IMR-90 (cell line): ENCODE results near the gene TRAFD1. TPM values are rescaled to one million over a fixed set of nuclear protein-coding genes. Genes with fewer than 3 reads are reported as not detected.

Experiments
- ATAC-seq: fragments of 200-7000 bp; cut with Tn5 transposase; 2 replicates; pipeline ENCODE4 v1.9.1; 2020; ENCODE audit warnings: low read depth, mild to moderate bottlenecking, moderate library complexity
- BruUV-seq: library from RNA; stranded (reverse); fragments of 400-500 nt; replicated peaks from 2 replicates; lab custom pipeline; 2021; lab: Mats Ljungman, UMichigan
- CTCF ChIA-PET: fragments of 300-600 bp; formaldehyde crosslinking; extraction: SDS; loops from one replicate; lab custom pipeline; 2021; ENCODE audit warnings: antibody characterized with exemption; lab: Yijun Ruan, JAX
- POLR2A ChIA-PET: fragments of 300-600 bp; sonication (Branson Sonifier 250); formaldehyde crosslinking; loops from one replicate; lab custom pipeline; 2022; ENCODE audit warnings: antibody characterized with exemption; ENCODE audit not compliant: unreplicated experiment; lab: Charles Lee
- DNase-seq: peaks from one replicate; pipeline ENCODE4 v3.0.0; 2013
- H2AFZ ChIP-seq: replicated peaks from 2 replicates; pipeline ENCODE3; 2013; ENCODE audit warnings: low read length, mild to moderate bottlenecking; ENCODE audit not compliant: poor library complexity
- H2AK5ac ChIP-seq: 2 replicates; pipeline ENCODE4 v1.6.1; 2013; ENCODE audit warnings: low read depth, low read length, inconsistent platforms
- H2AK9ac ChIP-seq: replicated peaks from 2 replicates; pipeline ENCODE3; 2013; ENCODE audit warnings: mild to moderate bottlenecking, low read depth, low read length, moderate library complexity; ENCODE audit not compliant: poor library complexity
- H2BK120ac ChIP-seq: 2 replicates; pipeline ENCODE4 v1.6.1; 2013; ENCODE audit warnings: low read depth, low read length, inconsistent platforms
- H2BK15ac ChIP-seq: 3 replicates; pipeline ENCODE4 v1.6.1; 2013; ENCODE audit warnings: low read depth, low read length, inconsistent platforms
- H2BK20ac ChIP-seq: 2 replicates; pipeline ENCODE4 v1.6.1; 2013; ENCODE audit warnings: low read depth, mild to moderate bottlenecking, inconsistent platforms, low read length, moderate library complexity
- H2BK5ac ChIP-seq: 2 replicates; pipeline ENCODE4 v1.6.1; 2013; ENCODE audit warnings: mild to moderate bottlenecking, low read depth, low read length, inconsistent platforms; ENCODE audit not compliant: poor library complexity, severe bottlenecking
- H3K14ac ChIP-seq: replicated peaks from 2 replicates; pipeline ENCODE4 v1.6.1; 2013; ENCODE audit warnings: low read depth, low read length, inconsistent platforms
- H3K18ac ChIP-seq: 2 replicates; pipeline ENCODE4 v1.6.1; 2013; ENCODE audit warnings: low read depth, low read length, control low read depth
- H3K23ac ChIP-seq: 2 replicates; pipeline ENCODE4 v1.6.1; 2013; ENCODE audit warnings: low read depth, low read length, inconsistent platforms
- H3K27ac ChIP-seq: 2 replicates; pipeline ENCODE4 v1.5.1; 2013; ENCODE audit warnings: mild to moderate bottlenecking, control low read depth, low read length; ENCODE audit not compliant: insufficient read depth
- H3K27me3 ChIP-seq: 2 replicates; pipeline ENCODE4 v1.6.1; 2013; ENCODE audit warnings: low read length; ENCODE audit not compliant: control insufficient read depth, insufficient read depth
- H3K36me3 ChIP-seq: 2 replicates; pipeline ENCODE4 v1.6.1; 2013; ENCODE audit warnings: low read length, mixed read lengths; ENCODE audit not compliant: control insufficient read depth, insufficient read depth
- H3K4ac ChIP-seq: 2 replicates; pipeline ENCODE4 v1.6.1; 2013; ENCODE audit warnings: low read depth, low read length, inconsistent platforms
- H3K4me1 ChIP-seq: 2 replicates; pipeline ENCODE4 v1.6.1; 2013; ENCODE audit warnings: low read length, mixed read lengths; ENCODE audit not compliant: control insufficient read depth, insufficient read depth
- H3K4me2 ChIP-seq: 2 replicates; pipeline ENCODE4 v1.6.1; 2013; ENCODE audit warnings: low read depth, mild to moderate bottlenecking, control low read depth, low read length, moderate library complexity
- H3K4me3 ChIP-seq: 2 replicates; pipeline ENCODE4 v1.5.1; 2013; ENCODE audit warnings: low read depth, mild to moderate bottlenecking, control low read depth, low read length, moderate library complexity; ENCODE audit not compliant: insufficient read depth
- H3K56ac ChIP-seq: 2 replicates; pipeline ENCODE4 v1.6.1; 2013; ENCODE audit warnings: low read length, inconsistent platforms; ENCODE audit not compliant: insufficient read depth; ENCODE audit errors: extremely low read depth
- H3K79me1 ChIP-seq, 2 experiments: 2 replicates each; pipeline ENCODE4 v1.6.1; 2013; ENCODE audit warnings: low read length in 2 of 2, inconsistent platforms in 1 of 2, low read depth in 1 of 2
- H3K9ac ChIP-seq: 2 replicates; pipeline ENCODE4 v1.6.1; 2013; ENCODE audit warnings: low read depth, low read length, control low read depth
- H3K9me1 ChIP-seq: 2 replicates; pipeline ENCODE4 v1.6.1; 2013; ENCODE audit warnings: low read length, inconsistent platforms; ENCODE audit not compliant: insufficient read depth
- H3K9me3 ChIP-seq: 2 replicates; pipeline ENCODE4 v1.6.1; 2013; ENCODE audit warnings: low read length; ENCODE audit not compliant: control insufficient read depth, insufficient read depth
- H4K20me1 ChIP-seq: 2 replicates; pipeline ENCODE4 v1.6.1; 2013; ENCODE audit warnings: low read length, inconsistent platforms; ENCODE audit not compliant: insufficient read depth
- H4K5ac ChIP-seq: 2 replicates; pipeline ENCODE4 v1.6.1; 2013; ENCODE audit warnings: mild to moderate bottlenecking, low read depth, low read length, control low read depth
- H4K8ac ChIP-seq, 2 experiments: 2 replicates each; pipeline ENCODE4 v1.6.1; 2013; ENCODE audit warnings: low read depth in 2 of 2, low read length in 2 of 2, control low read depth in 1 of 2, inconsistent platforms in 1 of 2
- H4K91ac ChIP-seq: 2 replicates; pipeline ENCODE4 v1.6.1; 2013; ENCODE audit warnings: low read depth, low read length, inconsistent platforms; ENCODE audit not compliant: insufficient read depth
- BHLHE40 ChIP-seq: fragments of 150-350 bp; IDR thresholded peaks from 2 replicates; pipeline ENCODE4 v1.6.1; 2016; ENCODE audit warnings: mild to moderate bottlenecking, low read depth, low read length
- CTCF ChIP-seq: conservative IDR thresholded peaks from 2 replicates; pipeline ENCODE4 v1.5.1; 2012; ENCODE audit warnings: mild to moderate bottlenecking, low read depth, low read length, improper control_type of control experiment
- FOS ChIP-seq: fragments of 150-350 bp; IDR thresholded peaks from 2 replicates; pipeline ENCODE4 v1.6.1; 2016; ENCODE audit warnings: low read depth, low read length
- MXI1 ChIP-seq: IDR thresholded peaks from 2 replicates; pipeline ENCODE4 v1.6.1; 2012; ENCODE audit warnings: low read depth, mild to moderate bottlenecking, low read length, moderate library complexity, borderline replicate concordance
- POLR2A ChIP-seq: IDR thresholded peaks from 2 replicates; pipeline ENCODE4 v1.6.1; 2012; ENCODE audit warnings: mild to moderate bottlenecking, low read depth, low read length
- RAD21 ChIP-seq: IDR thresholded peaks from 2 replicates; pipeline ENCODE4 v1.6.1; 2012; ENCODE audit warnings: low read length, improper control_type of control experiment
- RFX5 ChIP-seq: IDR thresholded peaks from 2 replicates; pipeline ENCODE4 v1.8.0; 2012; ENCODE audit warnings: low read depth, mild to moderate bottlenecking, low read length, moderate library complexity
- WGBS, 2 experiments: methylation state at CpG; one replicate each; pipeline versions ENCODE4 v1.1.5 to v1.1.7; 2013; ENCODE audit warnings: missing lambda C conversion rate in 2 of 2; ENCODE audit not compliant: insufficient read length in 1 of 2; ENCODE audit errors: extremely low coverage in 2 of 2; 5-methylcytosine and 5-hydroxymethylcytosine counted together
- dilution Hi-C: fragments of 300-500 bp; cut with HindIII; formaldehyde crosslinking; loops from one replicate; pipeline ENCODE4 v1.14.3; 2018; ENCODE audit warnings: low sequenced_read_pairs; ENCODE audit not compliant: unreplicated experiment
- in situ Hi-C: fragments of 300-500 bp; cut with MboI; formaldehyde crosslinking; loops from 3 replicates; pipeline ENCODE4 v1.14.3; 2019; ENCODE audit warnings: low sequenced_read_pairs, inconsistent platforms, mixed read lengths
- intact Hi-C: fragments of 100-400 bp; cut with micrococcal nuclease; formaldehyde crosslinking; loops from 2 replicates; pipeline ENCODE4 v1.10.0; 2022
- polyA plus RNA-seq, 3 experiments: library from polyadenylated mRNA; depleted of rRNA; stranded (reverse); fragments of >200 nt; gene quantifications; 2 replicates each; pipeline ENCODE4 v1.2.3, GENCODE V29; 2012; ENCODE audit warnings: low replicate concordance in 1 of 3
- total RNA-seq: library from RNA; depleted of rRNA; stranded (reverse); fragments of >200 nt; gene quantifications from 2 replicates; pipeline ENCODE4 v1.2.3, GENCODE V29; 2012
- TF ChIP-seq, protein P1 (sequence below): fragments of 150-350 bp; IDR thresholded peaks from 2 replicates; pipeline ENCODE4 v1.6.1; 2017; ENCODE audit warnings: mild to moderate bottlenecking, antibody characterized with exemption, low read length, low read depth

TRAFD1 gene
- total and polyA plus RNA-seq, 2 of the 4 experiments (the other 2 are of a cell fraction): 41.3 to 70.4 TPM

DNA sequence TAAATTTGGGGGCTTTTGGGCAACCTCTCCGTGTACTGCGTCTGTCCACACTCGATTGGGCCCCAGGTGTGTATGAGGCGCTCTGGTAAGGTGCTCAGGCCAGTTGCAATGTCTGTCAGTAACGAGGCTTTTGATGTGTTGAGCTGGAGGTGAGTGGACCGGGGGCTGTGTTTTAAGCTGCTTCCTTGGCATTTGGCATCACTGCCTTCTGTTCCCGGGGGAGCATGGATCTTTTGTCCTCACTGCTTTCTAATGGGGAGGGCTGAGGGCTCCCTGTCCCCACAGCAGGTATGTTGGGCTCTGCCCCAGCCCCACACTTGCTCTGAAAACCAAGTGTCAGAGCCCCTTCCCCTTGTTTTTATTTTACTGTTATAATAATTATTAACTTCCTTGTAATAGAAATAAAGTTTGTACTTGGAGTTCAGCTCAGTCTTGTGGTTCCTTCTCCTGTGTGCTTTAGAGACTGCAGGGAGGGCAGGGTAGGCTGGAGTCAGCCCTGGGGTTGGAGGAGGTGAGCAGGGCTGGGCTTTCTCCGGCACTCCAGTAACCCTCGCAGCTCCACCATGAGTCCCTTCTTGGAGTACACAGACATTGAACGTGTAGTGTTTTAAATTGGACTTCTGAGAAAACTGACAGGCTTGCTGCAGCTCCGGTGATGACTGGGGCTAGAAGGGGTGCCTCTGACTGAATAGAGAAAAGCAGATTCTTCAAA is 28.0 kb downstream of the TRAFD1 start:
- DNase-seq: no peak
- Histone ChIP-seq H3K27ac (no peak overlapping the region), H4K20me1 (peaks cover 3% of the 10 kb centered on the region; the same call in 1 of the 2 replicates), H3K27me3 (no peaks in the 10 kb centered on the region), H3K9ac (no peak overlapping the region), H3K18ac (no peak overlapping the region), H3K4me1 (no peaks in the 10 kb centered on the region), H3K4ac (no peak overlapping the region), H3K4me2 (no peak overlapping the region), H3K56ac (no peak overlapping the region), H2BK20ac (no peak overlapping the region), H3K23ac (no peak overlapping the region), H4K8ac (no peak overlapping the region), H2BK15ac (no peak overlapping the region), H4K91ac (no peak overlapping the region), H2AFZ (no peak overlapping the region), H2AK9ac (no peak overlapping the region), H4K5ac (no peak overlapping the region), H3K9me1 (peaks cover 3% of the 10 kb centered on the region; the same call in 1 of the 2 replicates), H2BK120ac (no peak overlapping the region), H3K9me3 (peaks cover 2% of the 10 kb centered on the region), H3K14ac (no peak overlapping the region), H3K79me1 (peaks cover 4 to 9% of the 10 kb centered on the region in 2 experiments; a peak in 3 of 4 replicates), H2BK5ac (no peak overlapping the region), H3K4me3 (no peak overlapping the region), H2AK5ac (no peak overlapping the region), H3K36me3 (peaks cover 54% of the 10 kb centered on the region)
- peak; percentile 32; the same call in 1 of the 2 replicates for ATAC-seq
- ChIA-PET POLR2A (no interaction called here), CTCF (no interaction called here)
- TF ChIP-seq POLR2A (no peak), CTCF (no peak), BHLHE40 (no peak), RFX5 (no peak), RAD21 (no peak), FOS (no peak), MXI1 (no peak)
- TF ChIP-seq, protein P1, sequence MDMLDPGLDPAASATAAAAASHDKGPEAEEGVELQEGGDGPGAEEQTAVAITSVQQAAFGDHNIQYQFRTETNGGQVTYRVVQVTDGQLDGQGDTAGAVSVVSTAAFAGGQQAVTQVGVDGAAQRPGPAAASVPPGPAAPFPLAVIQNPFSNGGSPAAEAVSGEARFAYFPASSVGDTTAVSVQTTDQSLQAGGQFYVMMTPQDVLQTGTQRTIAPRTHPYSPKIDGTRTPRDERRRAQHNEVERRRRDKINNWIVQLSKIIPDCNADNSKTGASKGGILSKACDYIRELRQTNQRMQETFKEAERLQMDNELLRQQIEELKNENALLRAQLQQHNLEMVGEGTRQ: no peak
- in situ Hi-C loops (no loop called here), intact Hi-C loops (no loop called here), dilution Hi-C loops (no loop called here)
- no TSS peak for BruUV-seq
- whole genome bisulfite sequencing, 2 experiments: 67% methylated on average over 1 of the region's 11 CpGs; no CpG with 5 or more reads in 1 of the 2 experiments
